Prostate gland (tissue), 2 donors: ENCODE measurements around the gene AUTS2.

ENCODE experiments used
- POLR2AphosphoS5 ChIP-seq: sonication (generic); formaldehyde crosslinking; IDR thresholded peaks from one replicate; pipeline ENCODE4 v1.6.1; 2017; ENCODE audit warnings: antibody characterized with exemption
- TF ChIP-seq, protein P1 (sequence below), 4 experiments: fragments of 200-600 bp in 2 of 4; fragments of 450-650 bp in 2 of 4; sonication (generic) in 2 of 4; IDR thresholded peaks; 1 replicate in 3 of 4; 2 replicates in 1 of 4; pipeline ENCODE4 v1.5.1; 2016 to 2019; ENCODE audit warnings: antibody characterized with exemption in 4 of 4, mild to moderate bottlenecking in 2 of 4, moderate library complexity in 2 of 4

DNA sequence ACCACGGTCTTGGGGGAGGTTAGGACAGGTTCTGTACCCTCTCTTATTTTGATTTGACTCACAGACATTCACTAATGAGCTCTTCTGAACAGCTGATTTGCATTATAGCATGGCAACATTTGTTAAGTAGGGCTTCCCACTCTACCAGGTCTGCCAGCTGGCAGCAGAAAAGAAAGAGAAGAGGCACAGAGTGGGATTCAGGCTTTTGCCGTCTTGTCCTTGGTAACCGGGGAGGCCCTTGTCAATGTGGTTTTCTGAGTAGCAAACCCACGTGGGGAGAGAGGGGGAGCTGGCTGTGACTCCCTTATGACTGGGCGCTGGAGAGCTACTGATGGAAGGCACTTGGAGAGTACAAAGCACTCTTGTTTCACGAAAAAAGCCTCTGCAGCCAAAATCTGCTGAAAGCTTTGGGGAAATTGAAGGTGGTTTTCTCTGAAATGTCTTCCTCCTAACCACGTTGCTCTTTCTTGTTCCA lies 1178.4 kb downstream of the AUTS2 start:
- TF ChIP-seq, protein P1, sequence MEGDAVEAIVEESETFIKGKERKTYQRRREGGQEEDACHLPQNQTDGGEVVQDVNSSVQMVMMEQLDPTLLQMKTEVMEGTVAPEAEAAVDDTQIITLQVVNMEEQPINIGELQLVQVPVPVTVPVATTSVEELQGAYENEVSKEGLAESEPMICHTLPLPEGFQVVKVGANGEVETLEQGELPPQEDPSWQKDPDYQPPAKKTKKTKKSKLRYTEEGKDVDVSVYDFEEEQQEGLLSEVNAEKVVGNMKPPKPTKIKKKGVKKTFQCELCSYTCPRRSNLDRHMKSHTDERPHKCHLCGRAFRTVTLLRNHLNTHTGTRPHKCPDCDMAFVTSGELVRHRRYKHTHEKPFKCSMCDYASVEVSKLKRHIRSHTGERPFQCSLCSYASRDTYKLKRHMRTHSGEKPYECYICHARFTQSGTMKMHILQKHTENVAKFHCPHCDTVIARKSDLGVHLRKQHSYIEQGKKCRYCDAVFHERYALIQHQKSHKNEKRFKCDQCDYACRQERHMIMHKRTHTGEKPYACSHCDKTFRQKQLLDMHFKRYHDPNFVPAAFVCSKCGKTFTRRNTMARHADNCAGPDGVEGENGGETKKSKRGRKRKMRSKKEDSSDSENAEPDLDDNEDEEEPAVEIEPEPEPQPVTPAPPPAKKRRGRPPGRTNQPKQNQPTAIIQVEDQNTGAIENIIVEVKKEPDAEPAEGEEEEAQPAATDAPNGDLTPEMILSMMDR (IDR thresholded peaks at IDR 0.05) = no peak
- TF ChIP-seq POLR2AphosphoS5 = no peak
